Retinal pigment epithelial cell (primary cell): ENCODE results near the gene PPP2R2C.

Experiments
- DNase-seq: peaks from one replicate; pipeline ENCODE4 v3.0.0-alpha.2; 2010; ENCODE audit warnings: low read depth
- H3K4me3 ChIP-seq: 2 replicates; pipeline ENCODE4 v1.5.1; 2011; ENCODE audit warnings: mild to moderate bottlenecking, low read length, control low read depth, moderate library complexity
- TF ChIP-seq, protein P1 (sequence below): conservative IDR thresholded peaks from 2 replicates; pipeline ENCODE4 v1.5.1; 2011; ENCODE audit warnings: low read depth, low read length, control low read depth, inconsistent platforms

PPP2R2C gene

DNA sequence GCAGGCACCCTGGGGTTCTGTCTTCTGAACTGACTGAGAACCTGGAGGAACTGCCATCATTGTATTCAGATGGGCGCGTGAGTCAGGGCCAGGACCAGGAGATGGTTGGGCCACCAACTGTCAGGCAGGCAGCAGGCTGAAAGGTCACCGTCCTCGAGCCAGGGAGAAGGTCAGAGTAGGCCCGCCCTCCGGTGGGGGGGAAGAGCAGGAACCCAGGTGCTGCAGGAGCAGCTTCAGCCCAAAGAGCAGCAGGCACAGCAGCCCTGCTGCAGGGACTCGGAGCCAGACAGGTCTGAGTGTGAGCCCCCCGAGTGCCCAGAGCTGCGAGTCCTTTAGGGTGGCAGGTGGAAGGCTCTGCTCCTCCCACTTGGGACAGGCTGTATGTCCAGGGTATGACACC is 176.4 kb downstream of the PPP2R2C start:
- no peak for DNase-seq
- TF ChIP-seq, protein P1, sequence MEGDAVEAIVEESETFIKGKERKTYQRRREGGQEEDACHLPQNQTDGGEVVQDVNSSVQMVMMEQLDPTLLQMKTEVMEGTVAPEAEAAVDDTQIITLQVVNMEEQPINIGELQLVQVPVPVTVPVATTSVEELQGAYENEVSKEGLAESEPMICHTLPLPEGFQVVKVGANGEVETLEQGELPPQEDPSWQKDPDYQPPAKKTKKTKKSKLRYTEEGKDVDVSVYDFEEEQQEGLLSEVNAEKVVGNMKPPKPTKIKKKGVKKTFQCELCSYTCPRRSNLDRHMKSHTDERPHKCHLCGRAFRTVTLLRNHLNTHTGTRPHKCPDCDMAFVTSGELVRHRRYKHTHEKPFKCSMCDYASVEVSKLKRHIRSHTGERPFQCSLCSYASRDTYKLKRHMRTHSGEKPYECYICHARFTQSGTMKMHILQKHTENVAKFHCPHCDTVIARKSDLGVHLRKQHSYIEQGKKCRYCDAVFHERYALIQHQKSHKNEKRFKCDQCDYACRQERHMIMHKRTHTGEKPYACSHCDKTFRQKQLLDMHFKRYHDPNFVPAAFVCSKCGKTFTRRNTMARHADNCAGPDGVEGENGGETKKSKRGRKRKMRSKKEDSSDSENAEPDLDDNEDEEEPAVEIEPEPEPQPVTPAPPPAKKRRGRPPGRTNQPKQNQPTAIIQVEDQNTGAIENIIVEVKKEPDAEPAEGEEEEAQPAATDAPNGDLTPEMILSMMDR = no peak
- H3K4me3 ChIP-seq = no peak overlapping the region

- no peak overlapping the region for H3K4me3 ChIP-seq
- TF ChIP-seq, protein P1 = no peak
These were observed 176.9 kb downstream of the PPP2R2C start for GRCh38 chr4:6295495-6295894.

DNA sequence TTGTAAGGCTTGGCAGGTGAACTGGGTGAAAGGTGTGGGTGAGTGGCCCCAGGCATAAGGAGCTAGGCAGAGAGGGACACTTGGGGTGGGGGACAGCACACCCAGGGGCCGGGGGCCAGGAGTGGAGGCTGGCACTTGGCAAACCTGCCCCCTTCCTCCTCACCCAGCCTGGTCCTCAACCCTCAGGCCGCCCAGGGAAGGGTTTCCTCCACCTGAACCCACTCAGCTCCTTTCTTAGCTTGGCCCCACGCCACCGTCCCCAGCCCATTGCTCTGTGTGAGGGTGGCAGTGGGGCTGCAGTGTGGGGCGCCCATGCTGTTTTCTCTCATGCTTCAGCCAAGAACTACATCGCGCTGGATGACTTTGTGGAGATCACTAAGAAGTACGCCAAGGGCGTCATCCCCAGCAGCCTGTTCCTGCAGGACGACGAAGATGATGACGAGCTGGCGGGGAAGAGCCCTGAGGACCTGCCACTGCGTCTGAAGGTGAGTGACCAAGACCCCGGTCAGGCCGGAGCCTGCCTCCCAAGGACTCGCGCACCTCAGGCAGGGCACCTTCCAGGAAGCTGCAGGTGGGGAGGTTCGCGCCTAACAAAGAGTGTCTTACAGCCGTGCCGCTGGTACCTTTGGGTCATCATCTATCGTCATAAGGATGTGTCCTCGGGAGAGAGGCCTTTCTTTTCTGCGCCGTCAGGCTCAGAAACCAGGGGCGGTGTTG is 177.6 kb downstream of the PPP2R2C start:
- H3K4me3 ChIP-seq = no peak overlapping the region
- DNase-seq = no peak
- TF ChIP-seq, protein P1 = no peak

More at GRCh38 chr4:6295495-6295894, 176.9 kb downstream of the PPP2R2C start:
- DNase-seq = no peak

DNA sequence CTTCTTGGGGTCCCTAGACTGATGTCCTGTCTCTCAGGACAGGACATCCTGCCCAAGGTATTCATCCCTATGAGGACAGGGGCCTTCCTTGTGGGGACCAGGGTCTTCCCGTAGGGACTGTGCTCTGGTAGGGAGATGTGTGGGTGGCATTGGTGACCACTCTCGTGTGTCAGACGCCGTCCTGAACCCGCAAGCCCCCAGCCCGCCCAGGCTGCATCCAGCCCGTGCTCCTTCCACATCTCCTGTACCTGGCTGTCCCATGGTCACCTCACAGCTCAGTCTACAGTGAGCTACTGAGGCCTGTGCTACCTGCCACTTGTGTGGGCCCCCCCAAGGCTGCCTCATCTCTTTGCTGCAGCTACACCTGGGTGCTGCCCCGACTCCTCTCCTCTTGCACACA is 178.8 kb downstream of the PPP2R2C start:
- TF ChIP-seq, protein P1 = no peak
- no peak for DNase-seq
- no peak overlapping the region for H3K4me3 ChIP-seq

DNA sequence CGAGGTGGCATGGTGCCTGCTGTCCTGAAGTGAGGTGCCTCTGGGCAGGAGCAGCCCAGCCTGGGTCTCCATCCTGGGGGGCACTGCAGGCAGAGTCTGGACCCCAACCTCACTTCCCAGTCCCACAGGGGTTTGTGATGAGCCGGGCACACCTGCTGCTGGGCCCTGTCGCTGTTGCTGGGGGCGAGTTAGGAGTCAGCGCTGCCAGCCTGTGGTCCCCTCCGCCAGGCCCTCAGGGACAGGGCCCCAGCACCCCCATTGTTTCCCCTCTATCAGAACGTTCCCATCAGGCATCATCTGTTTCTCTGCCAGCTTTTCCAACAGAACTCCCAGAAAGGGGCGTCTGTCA is 179.3 kb downstream of the PPP2R2C start:
- TF ChIP-seq, protein P1 = no peak
- no peak overlapping the region for H3K4me3 ChIP-seq
- no peak for DNase-seq

GRCh38 chr4:6292376-6293096 is 179.9 kb downstream of the PPP2R2C start:
- TF ChIP-seq, protein P1 = no peak
- DNase-seq = no peak
- no peak overlapping the region for H3K4me3 ChIP-seq
